SK-N-MC (cell line): ENCODE data around the gene SPIRE1.

Experiments
- EZH2 ChIP-seq: fragments of 200-600 bp; sonication (generic); IDR thresholded peaks from one replicate; pipeline ENCODE4 v1.6.1; 2017; ENCODE audit warnings: antibody characterized with exemption
- POLR2AphosphoS5 ChIP-seq: IDR thresholded peaks from 2 replicates; pipeline ENCODE4 v1.6.1; 2012; ENCODE audit warnings: mild to moderate bottlenecking, low read depth, low read length, borderline replicate concordance

GRCh38 chr18:12497839-12498238, 160.1 kb downstream of the SPIRE1 start:
- no peak for TF ChIP-seq EZH2
- TF ChIP-seq POLR2AphosphoS5: no peak
